Endothelial cell of umbilical vein (primary cell): ENCODE measurements around the gene PRRT4. TPM values are rescaled to one million over a fixed set of nuclear protein-coding genes. Genes with fewer than 3 reads are reported as not detected.

Experiments
- BruUV-seq: library from RNA; stranded (reverse); fragments of 400-500 nt; replicated peaks from 2 replicates; lab custom pipeline; 2021; lab: Mats Ljungman, UMichigan
- CTCF ChIA-PET: fragments of 300-600, 350-600 bp; sonication (Branson Sonifier 250); formaldehyde crosslinking; loops from one replicate; lab custom pipeline; 2021; ENCODE audit warnings: antibody characterized with exemption, inconsistent platforms; lab: Charles Lee
- POLR2A ChIA-PET: fragments of 300-600, 350-600 bp; sonication (Branson Sonifier 250); formaldehyde crosslinking; loops from one replicate; lab custom pipeline; 2021; ENCODE audit warnings: antibody characterized with exemption, inconsistent platforms; lab: Charles Lee
- DNase-seq: peaks from one replicate; pipeline ENCODE4 v3.0.0-alpha.2; 2011; ENCODE audit warnings: low read depth, low spot score
- FAIRE-seq: peaks from 2 replicates; lab custom pipeline; 2011; peaks lifted over from hg19 to GRCh38; lab: Jason Lieb, UNC
- H2AFZ ChIP-seq: 2 replicates; pipeline ENCODE4 v1.6.0; 2012; ENCODE audit warnings: low read depth, low read length, control low read depth, inconsistent platforms
- H3K27ac ChIP-seq: 2 replicates; pipeline ENCODE4 v1.5.1; 2011; ENCODE audit warnings: low read depth, mild to moderate bottlenecking, control low read depth, low read length, moderate library complexity; ENCODE audit not compliant: insufficient read depth
- H3K27me3 ChIP-seq, 2 experiments: 2 replicates each; pipeline versions ENCODE4 v1.6.0 to v1.6.1; 2011; ENCODE audit warnings: low read length in 2 of 2, mixed read lengths in 1 of 2; ENCODE audit not compliant: control insufficient read depth in 2 of 2, insufficient read depth in 2 of 2
- H3K36me3 ChIP-seq, 2 experiments: 2 replicates in 1 of 2; 3 replicates in 1 of 2; pipeline ENCODE4 v1.5.1; 2011; ENCODE audit warnings: low read length in 2 of 2, mild to moderate bottlenecking in 1 of 2, moderate library complexity in 1 of 2; ENCODE audit not compliant: control insufficient read depth in 2 of 2, insufficient read depth in 2 of 2; ENCODE audit errors: extremely low read depth in 1 of 2
- H3K4me1 ChIP-seq: 3 replicates; pipeline ENCODE4 v1.5.1; 2011; ENCODE audit warnings: mild to moderate bottlenecking, low read length; ENCODE audit not compliant: control insufficient read depth, insufficient read depth; ENCODE audit errors: extremely low read depth
- H3K4me2 ChIP-seq: 2 replicates; pipeline ENCODE4 v1.6.1; 2011; ENCODE audit warnings: low read length, control low read depth, mixed read lengths; ENCODE audit not compliant: insufficient read depth
- H3K4me3 ChIP-seq, 3 experiments: fragments of 200-600 bp in 1 of 3; sonication (generic), shearing (Covaris generic) in 1 of 3; replicated peaks in 1 of 3; 2 replicates each; pipeline ENCODE4 v1.5.1; 2011 to 2016; ENCODE audit warnings: control low read depth in 3 of 3, low read length in 3 of 3, mild to moderate bottlenecking in 2 of 3, inconsistent platforms in 1 of 3, low read depth in 1 of 3, moderate library complexity in 1 of 3; ENCODE audit not compliant: insufficient read depth in 1 of 3
- H3K79me2 ChIP-seq: 2 replicates; pipeline ENCODE4 v1.6.0; 2012; ENCODE audit warnings: low read length, inconsistent platforms; ENCODE audit not compliant: control insufficient read depth, insufficient read depth
- H3K9ac ChIP-seq: replicated peaks from 2 replicates; pipeline ENCODE3; 2011; ENCODE audit warnings: low read length, control low read depth; ENCODE audit not compliant: insufficient read depth; ENCODE audit errors: extremely low read depth
- H3K9me1 ChIP-seq: replicated peaks from 3 replicates; pipeline ENCODE4 v1.6.0; 2011; ENCODE audit warnings: mild to moderate bottlenecking, low read length; ENCODE audit not compliant: control insufficient read depth, insufficient read depth; ENCODE audit errors: extremely low read depth
- H3K9me3 ChIP-seq: replicated peaks from 2 replicates; pipeline ENCODE4 v1.5.1; 2012; ENCODE audit warnings: low read length, inconsistent platforms; ENCODE audit not compliant: control insufficient read depth, insufficient read depth
- H4K20me1 ChIP-seq: replicated peaks from 2 replicates; pipeline ENCODE3; 2011; ENCODE audit warnings: mild to moderate bottlenecking, low read length; ENCODE audit not compliant: control insufficient read depth, insufficient read depth; ENCODE audit errors: extremely low read depth
- CTCF ChIP-seq, 2 donors: IDR thresholded peaks; 1 replicate in 1 of 2; 2 replicates in 1 of 2; pipeline ENCODE4 v1.5.1; 2011; ENCODE audit warnings: low read length in 2 of 2, mild to moderate bottlenecking in 2 of 2, moderate library complexity in 2 of 2, control low read depth in 1 of 2, inconsistent platforms in 1 of 2, low read depth in 1 of 2; ENCODE audit not compliant: insufficient read depth in 1 of 2; ENCODE audit errors: extremely low read depth in 1 of 2
- EZH2 ChIP-seq: IDR thresholded peaks from 2 replicates; pipeline ENCODE4 v1.6.1; 2012; ENCODE audit warnings: borderline replicate concordance, low read depth, mild to moderate bottlenecking, moderate library complexity, low read length, inconsistent platforms; ENCODE audit not compliant: severe bottlenecking
- FOS ChIP-seq: IDR thresholded peaks from 2 replicates; pipeline ENCODE4 v1.6.1; 2011; ENCODE audit warnings: mild to moderate bottlenecking, low read length, moderate library complexity, borderline replicate concordance; ENCODE audit not compliant: insufficient read depth
- GATA2 ChIP-seq: IDR thresholded peaks from 2 replicates; pipeline ENCODE4 v1.7.0; 2011; ENCODE audit warnings: low read depth, mild to moderate bottlenecking, moderate library complexity, mixed read lengths, low read length; ENCODE audit not compliant: insufficient read length, insufficient read depth
- JUN ChIP-seq: IDR thresholded peaks from 2 replicates; pipeline ENCODE4 v1.6.1; 2011; ENCODE audit warnings: borderline replicate concordance, low read depth; ENCODE audit not compliant: insufficient read length, insufficient read depth
- MYC ChIP-seq: IDR thresholded peaks from one replicate; pipeline ENCODE4 v1.6.1; 2011; ENCODE audit warnings: mild to moderate bottlenecking, low read depth, low read length
- POLR2A ChIP-seq: IDR thresholded peaks from 2 replicates; pipeline ENCODE4 v1.6.1; 2012; ENCODE audit warnings: low read depth, mild to moderate bottlenecking, control low read depth, low read length
- POLR2AphosphoS5 ChIP-seq: IDR thresholded peaks from 2 replicates; pipeline ENCODE4 v1.6.1; 2012; ENCODE audit warnings: low read depth, mild to moderate bottlenecking, control low read depth, low read length, moderate library complexity; ENCODE audit not compliant: insufficient read depth
- dilution Hi-C: fragments of 300-500 bp; cut with MboI; formaldehyde crosslinking; loops from one replicate; pipeline ENCODE4 v1.15.0; 2019; ENCODE audit warnings: low sequenced_read_pairs; ENCODE audit not compliant: extremely low pct_ligation_motif_present
- intact Hi-C: fragments of 100-400 bp; cut with micrococcal nuclease; formaldehyde crosslinking; loops from one replicate; pipeline ENCODE4 v1.10.0; 2022
- polyA plus RNA-seq, 4 experiments: library from polyadenylated mRNA; depleted of rRNA in 3 of 4; stranded (reverse) in 3 of 4; unstranded in 1 of 4; fragments of >200 nt; gene quantifications; 2 replicates each; pipeline versions ENCODE4 v1.2.1 to v1.2.3, GENCODE V29; 2011 to 2012; ENCODE audit warnings: missing spikeins in 1 of 4
- total RNA-seq: library from RNA; stranded (reverse); gene quantifications from 2 replicates; pipeline ENCODE4 v1.2.3, GENCODE V29; 2021
- TF ChIP-seq, protein P1 (sequence below): IDR thresholded peaks from 2 replicates; pipeline ENCODE4 v1.6.1; 2011; ENCODE audit not compliant: insufficient read depth, insufficient read length

Gene PRRT4
- total and polyA plus RNA-seq, 2 donors (not counting 3 experiments of a cell fraction or from before 2014, with no cell fraction given) = 0.03 TPM; not detected in 1

GRCh38 chr7:128341733-128342132 lies 19.8 kb downstream of the PRRT4 start:
- H3K27ac ChIP-seq = no peak overlapping the region
- peaks cover 3 to 9% of the 10 kb centered on the region in 2 experiments for H3K36me3 ChIP-seq
- no peaks in the 10 kb centered on the region for H3K9me3 ChIP-seq
- FAIRE-seq (no peak), DNase-seq (no peak)
- no peak overlapping the region for H3K9ac ChIP-seq
- CTCF ChIA-PET = interaction anchor here (1.4 kb wide), 1 partner anchor 46 kb away, joined by 5 read pairs; no protein-coding TSS in a partner anchor
- no peak for TF ChIP-seq POLR2A
- TF ChIP-seq JUN = no peak
- TF ChIP-seq POLR2AphosphoS5 = no peak
- TF ChIP-seq CTCF (IDR thresholded peaks at IDR 0.05; ENCODE audit: extremely low read depth in 1 of 2, insufficient read depth in 1 of 2, low read depth in 1 of 2, low read length in 2 of 2) = no peak
- TF ChIP-seq FOS = no peak
- TF ChIP-seq, protein P1, sequence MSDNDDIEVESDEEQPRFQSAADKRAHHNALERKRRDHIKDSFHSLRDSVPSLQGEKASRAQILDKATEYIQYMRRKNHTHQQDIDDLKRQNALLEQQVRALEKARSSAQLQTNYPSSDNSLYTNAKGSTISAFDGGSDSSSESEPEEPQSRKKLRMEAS = no peak
- TF ChIP-seq GATA2 = no peak
- TF ChIP-seq MYC = no peak
- no peak for TF ChIP-seq EZH2
- dilution Hi-C loops (no loop called here), intact Hi-C loops (no loop called here)
- BruUV-seq = no TSS peak
- H3K9me1 ChIP-seq = no peaks in the 10 kb centered on the region
- peaks cover 30% of the 10 kb centered on the region for H3K79me2 ChIP-seq
- no peak overlapping the region for H3K4me3 ChIP-seq
- no peak overlapping the region for H2AFZ ChIP-seq
- peaks cover 10% of the 10 kb centered on the region for H3K4me1 ChIP-seq
- POLR2A ChIA-PET = no interaction called here
- H4K20me1 ChIP-seq = no peaks in the 10 kb centered on the region
- H3K4me2 ChIP-seq = peak overlapping the region; percentile 94
- no peaks in the 10 kb centered on the region for H3K27me3 ChIP-seq
